Activated CD4-positive, alpha-beta memory T cell treated with anti-CD3 and anti-CD28 coated beads, Interleukin-2, amount 10 ng/mL, durations not matched to agents 7 days and 5 days (primary cell): Measurements from ENCODE around the gene NUDT5. TPM values are rescaled to one million over a fixed set of nuclear protein-coding genes. Genes with fewer than 3 reads are reported as not detected.

Experiments used
- CTCF ChIA-PET: fragments of 350-600 bp; sonication (Branson Sonifier 250); formaldehyde crosslinking; loops from one replicate; lab custom pipeline; 2021; ENCODE audit warnings: antibody characterized with exemption, inconsistent platforms; lab: Charles Lee
- POLR2A ChIA-PET: fragments of 350-600 bp; sonication (Branson Sonifier 250); formaldehyde crosslinking; loops from one replicate; lab custom pipeline; 2021; ENCODE audit warnings: antibody characterized with exemption; lab: Charles Lee
- DNase-seq: peaks from one replicate; pipeline ENCODE4 v3.0.0-alpha.2; 2020
- H3K27ac Mint-ChIP-seq: one replicate; pipeline ENCODE4 v1.8.0; 2021; ENCODE audit warnings: mild to moderate bottlenecking, mixed read lengths
- H3K27me3 Mint-ChIP-seq: one replicate; pipeline ENCODE4 v1.8.0; 2021; ENCODE audit warnings: mixed read lengths
- H3K36me3 Mint-ChIP-seq: one replicate; pipeline ENCODE4 v1.8.0; 2021; ENCODE audit warnings: low read depth, mixed read lengths
- H3K4me1 Mint-ChIP-seq: one replicate; pipeline ENCODE4 v1.8.0; 2021; ENCODE audit warnings: mixed read lengths
- H3K4me3 Mint-ChIP-seq: one replicate; pipeline ENCODE4 v1.8.0; 2021; ENCODE audit warnings: mild to moderate bottlenecking, mixed read lengths
- H3K9me3 Mint-ChIP-seq: one replicate; pipeline ENCODE4 v1.8.0; 2021; ENCODE audit warnings: mixed read lengths
- total RNA-seq, 2 experiments: library from RNA; stranded (reverse); gene quantifications; one replicate each; pipeline ENCODE4 v1.2.3, GENCODE V29; 2021

Gene NUDT5
- total RNA-seq, 2 experiments from 2014 or later = 91.6 to 91.7 TPM

GRCh38 chr10:12198156-12198555, 2.5 kb upstream of the NUDT5 start:
- Mint-ChIP-seq H3K4me1 (peaks cover 61% of the 10 kb centered on the region), H3K9me3 (no peaks in the 10 kb centered on the region), H3K27ac (peak overlapping the region; percentile 70), H3K27me3 (no peaks in the 10 kb centered on the region), H3K36me3 (peaks cover 56% of the 10 kb centered on the region), H3K4me3 (peak overlapping the region; percentile 66)
- ChIA-PET CTCF (interaction anchor here (0.6 to 4.3 kb wide), 4 partner anchors 17 to 519 kb away, joined by 3 to 22 read pairs (median 4); no protein-coding TSS in a partner anchor), POLR2A (interaction anchor here (1.2 to 2.2 kb wide), 2 partner anchors 10 to 155 kb away, joined by 6 to 10 read pairs; no protein-coding TSS in a partner anchor)
- no peak for DNase-seq

GRCh38 chr10:12196531-12197211, 980 bp upstream of the NUDT5 start:
- peak overlapping the region; percentile 99 for H3K27ac Mint-ChIP-seq
- ChIA-PET CTCF (interaction anchor here (1.2 to 4.3 kb wide), 4 partner anchors 15 to 154 kb away, joined by 3 to 22 read pairs (median 10); partner anchors contain the start of gene UPF2), POLR2A (interaction anchor here (0.7 to 3.1 kb wide), 17 partner anchors 9 to 513 kb away, joined by 3 to 52 read pairs (median 6); partner anchors contain the start of genes DHTKD1 and UPF2)
- no peaks in the 10 kb centered on the region for H3K27me3 Mint-ChIP-seq
- peak overlapping the region; percentile 89 for H3K4me3 Mint-ChIP-seq
- H3K9me3 Mint-ChIP-seq = no peaks in the 10 kb centered on the region
- H3K36me3 Mint-ChIP-seq = peaks cover 53% of the 10 kb centered on the region
- peaks cover 65% of the 10 kb centered on the region for H3K4me1 Mint-ChIP-seq
- DNase-seq = no peak

GRCh38 chr10:12195281-12195602, 449 bp downstream of the NUDT5 start:
- no peak for DNase-seq
- Mint-ChIP-seq H3K4me3 (peak overlapping the region; percentile 89), H3K36me3 (peaks cover 48% of the 10 kb centered on the region), H3K4me1 (peaks cover 63% of the 10 kb centered on the region), H3K27me3 (no peaks in the 10 kb centered on the region), H3K9me3 (no peaks in the 10 kb centered on the region), H3K27ac (peak overlapping the region; percentile 99)
- CTCF ChIA-PET = interaction anchor here (0.7 to 1.8 kb wide), 8 partner anchors 16 to 461 kb away, joined by 3 to 16 read pairs (median 4); partner anchors contain the start of gene UPF2
- POLR2A ChIA-PET = interaction anchor here (0.8 to 3.1 kb wide), 18 partner anchors 9 to 514 kb away, joined by 3 to 52 read pairs (median 6); partner anchors contain the start of genes CAMK1D, DHTKD1 and UPF2

GRCh38 chr10:12194752-12195271, 879 bp downstream of the NUDT5 start:
- ChIA-PET CTCF (interaction anchor here (0.7 to 1.8 kb wide), 4 partner anchors 16 to 462 kb away, joined by 3 to 16 read pairs (median 4); no protein-coding TSS in a partner anchor), POLR2A (interaction anchor here (0.8 to 3.1 kb wide), 10 partner anchors 8 to 169 kb away, joined by 3 to 52 read pairs (median 6); partner anchors contain the start of genes CAMK1D and UPF2)
- H3K9me3 Mint-ChIP-seq = no peaks in the 10 kb centered on the region
- H3K4me3 Mint-ChIP-seq = peak overlapping the region; percentile 89
- DNase-seq = peak; percentile 56
- H3K27ac Mint-ChIP-seq = peak overlapping the region; percentile 99
- peaks cover 52% of the 10 kb centered on the region for H3K36me3 Mint-ChIP-seq
- peaks cover 67% of the 10 kb centered on the region for H3K4me1 Mint-ChIP-seq
- no peaks in the 10 kb centered on the region for H3K27me3 Mint-ChIP-seq

- peaks cover 46% of the 10 kb centered on the region for H3K36me3 Mint-ChIP-seq
- H3K9me3 Mint-ChIP-seq = no peaks in the 10 kb centered on the region
- no peak overlapping the region for H3K4me3 Mint-ChIP-seq
- ChIA-PET CTCF (interaction anchor here (0.5 to 1.6 kb wide), 3 partner anchors 463 to 969 kb away, joined by 3 to 6 read pairs (median 4); partner anchors contain the start of gene MCM10), POLR2A (interaction anchor here (0.8 to 1.6 kb wide), 4 partner anchors 10 to 22 kb away, joined by 3 to 6 read pairs (median 4); no protein-coding TSS in a partner anchor)
- peak overlapping the region; percentile 8 for H3K27ac Mint-ChIP-seq
- H3K27me3 Mint-ChIP-seq = no peaks in the 10 kb centered on the region
- H3K4me1 Mint-ChIP-seq = peaks cover 58% of the 10 kb centered on the region
- DNase-seq = no peak
Measured at GRCh38 chr10:12193193-12193592, 2.5 kb downstream of the NUDT5 start.

- H3K4me1 Mint-ChIP-seq = peaks cover 63% of the 10 kb centered on the region
- no peak for DNase-seq
- ChIA-PET CTCF (interaction anchor here (1.6 to 2.1 kb wide), 2 partner anchors 23 to 465 kb away, joined by 6 read pairs; no protein-coding TSS in a partner anchor), POLR2A (interaction anchor here (1.0 to 1.3 kb wide), 3 partner anchors 9 to 13 kb away, joined by 3 to 4 read pairs (median 4); no protein-coding TSS in a partner anchor)
- H3K27ac Mint-ChIP-seq = peak overlapping the region; percentile 74
- peaks cover 58% of the 10 kb centered on the region for H3K36me3 Mint-ChIP-seq
- H3K9me3 Mint-ChIP-seq = no peaks in the 10 kb centered on the region
- H3K27me3 Mint-ChIP-seq = no peaks in the 10 kb centered on the region
- no peak overlapping the region for H3K4me3 Mint-ChIP-seq
Measured at GRCh38 chr10:12191715-12192114, 4.0 kb downstream of the NUDT5 start.

- DNase-seq = no peak
- POLR2A ChIA-PET = no interaction called here
- Mint-ChIP-seq H3K36me3 (peaks cover 64% of the 10 kb centered on the region), H3K9me3 (no peaks in the 10 kb centered on the region), H3K27ac (no peak overlapping the region), H3K4me3 (no peak overlapping the region), H3K27me3 (no peaks in the 10 kb centered on the region), H3K4me1 (peaks cover 68% of the 10 kb centered on the region)
- CTCF ChIA-PET = no interaction called here
Measured at GRCh38 chr10:12189426-12189825, 6.3 kb downstream of the NUDT5 start.

GRCh38 chr10:12188656-12189055, 7.0 kb downstream of the NUDT5 start:
- no peak overlapping the region for H3K4me3 Mint-ChIP-seq
- ChIA-PET POLR2A (no interaction called here), CTCF (no interaction called here)
- no peak overlapping the region for H3K27ac Mint-ChIP-seq
- H3K9me3 Mint-ChIP-seq = no peaks in the 10 kb centered on the region
- peaks cover 62% of the 10 kb centered on the region for H3K4me1 Mint-ChIP-seq
- H3K27me3 Mint-ChIP-seq = no peaks in the 10 kb centered on the region
- DNase-seq = no peak
- peaks cover 69% of the 10 kb centered on the region for H3K36me3 Mint-ChIP-seq

- Mint-ChIP-seq H3K4me1 (peaks cover 56% of the 10 kb centered on the region), H3K27ac (peak overlapping the region; percentile 78), H3K36me3 (peaks cover 74% of the 10 kb centered on the region), H3K9me3 (peaks cover 3% of the 10 kb centered on the region), H3K27me3 (no peaks in the 10 kb centered on the region), H3K4me3 (no peak overlapping the region)
- DNase-seq = no peak
- ChIA-PET POLR2A (interaction anchor here (2.2 kb wide), 1 partner anchor 8 kb away, joined by 17 read pairs; the partner anchor contains the start of genes CDC123 and NUDT5), CTCF (interaction anchor here (2.3 kb wide), 1 partner anchor 28 kb away, joined by 6 read pairs; no protein-coding TSS in a partner anchor)
Measured at GRCh38 chr10:12187321-12187905, 8.3 kb downstream of the NUDT5 start.

- peaks cover 3% of the 10 kb centered on the region for H3K9me3 Mint-ChIP-seq
- CTCF ChIA-PET = interaction anchor here (2.3 kb wide), 1 partner anchor 29 kb away, joined by 6 read pairs; no protein-coding TSS in a partner anchor
- H3K4me1 Mint-ChIP-seq = peaks cover 53% of the 10 kb centered on the region
- DNase-seq = peak; percentile 31
- peak overlapping the region; percentile 78 for H3K27ac Mint-ChIP-seq
- no peaks in the 10 kb centered on the region for H3K27me3 Mint-ChIP-seq
- H3K4me3 Mint-ChIP-seq = no peak overlapping the region
- H3K36me3 Mint-ChIP-seq = peaks cover 74% of the 10 kb centered on the region
- POLR2A ChIA-PET = interaction anchor here (2.2 kb wide), 1 partner anchor 9 kb away, joined by 17 read pairs; the partner anchor contains the start of genes CDC123 and NUDT5
Measured at GRCh38 chr10:12186323-12186722, 9.4 kb downstream of the NUDT5 start.

- no peaks in the 10 kb centered on the region for H3K27me3 Mint-ChIP-seq
- H3K9me3 Mint-ChIP-seq = peaks cover 3% of the 10 kb centered on the region
- POLR2A ChIA-PET = interaction anchor here (6.4 kb wide), 1 partner anchor 12 kb away, joined by 52 read pairs; the partner anchor contains the start of genes CDC123 and NUDT5
- no peak overlapping the region for H3K27ac Mint-ChIP-seq
- peaks cover 82% of the 10 kb centered on the region for H3K36me3 Mint-ChIP-seq
- H3K4me3 Mint-ChIP-seq = no peak overlapping the region
- DNase-seq = no peak
- CTCF ChIA-PET = interaction anchor here (0.7 kb wide), 1 partner anchor 367 kb away, joined by 4 read pairs; no protein-coding TSS in a partner anchor
- peaks cover 60% of the 10 kb centered on the region for H3K4me1 Mint-ChIP-seq
Measured at GRCh38 chr10:12184165-12184564, 11.5 kb downstream of the NUDT5 start.
